ENCODE data around the gene MTMR1.

DNA sequence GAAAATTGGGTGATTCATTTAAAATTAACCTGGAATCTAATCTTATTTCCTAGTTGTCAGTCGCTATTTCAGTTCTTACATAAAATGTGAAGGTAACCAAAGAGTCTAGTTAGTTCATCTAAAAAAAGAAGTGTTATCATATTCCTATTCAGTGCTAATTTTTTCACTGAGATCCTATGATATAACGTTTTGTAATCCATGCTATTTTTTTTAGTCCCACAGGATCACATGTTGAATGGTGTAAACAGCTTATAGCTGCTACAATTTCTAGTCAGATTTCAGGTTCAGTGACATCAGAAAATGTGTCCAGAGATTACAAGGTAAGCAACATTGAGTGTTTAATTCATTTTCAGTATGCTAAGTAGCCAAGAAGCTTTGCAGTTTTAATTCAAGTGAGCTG lies 5.8 kb downstream of the MTMR1 start:
- TF ChIP-seq, protein P1, sequence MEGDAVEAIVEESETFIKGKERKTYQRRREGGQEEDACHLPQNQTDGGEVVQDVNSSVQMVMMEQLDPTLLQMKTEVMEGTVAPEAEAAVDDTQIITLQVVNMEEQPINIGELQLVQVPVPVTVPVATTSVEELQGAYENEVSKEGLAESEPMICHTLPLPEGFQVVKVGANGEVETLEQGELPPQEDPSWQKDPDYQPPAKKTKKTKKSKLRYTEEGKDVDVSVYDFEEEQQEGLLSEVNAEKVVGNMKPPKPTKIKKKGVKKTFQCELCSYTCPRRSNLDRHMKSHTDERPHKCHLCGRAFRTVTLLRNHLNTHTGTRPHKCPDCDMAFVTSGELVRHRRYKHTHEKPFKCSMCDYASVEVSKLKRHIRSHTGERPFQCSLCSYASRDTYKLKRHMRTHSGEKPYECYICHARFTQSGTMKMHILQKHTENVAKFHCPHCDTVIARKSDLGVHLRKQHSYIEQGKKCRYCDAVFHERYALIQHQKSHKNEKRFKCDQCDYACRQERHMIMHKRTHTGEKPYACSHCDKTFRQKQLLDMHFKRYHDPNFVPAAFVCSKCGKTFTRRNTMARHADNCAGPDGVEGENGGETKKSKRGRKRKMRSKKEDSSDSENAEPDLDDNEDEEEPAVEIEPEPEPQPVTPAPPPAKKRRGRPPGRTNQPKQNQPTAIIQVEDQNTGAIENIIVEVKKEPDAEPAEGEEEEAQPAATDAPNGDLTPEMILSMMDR (IDR thresholded peaks at IDR 0.05; ENCODE audit: poor library complexity) = no peak
- no peak for TF ChIP-seq EZH2 (IDR thresholded peaks at IDR 0.05; ENCODE audit: borderline replicate concordance)
